GM23338 (cell line): ENCODE measurements around the gene MXRA8. TPM values are rescaled to one million over a fixed set of nuclear protein-coding genes. Genes with fewer than 3 reads are reported as not detected.

Experiments used
- ATAC-seq: fragments of 200-7000 bp; cut with Tn5 transposase; 3 replicates; pipeline ENCODE4 v1.9.1; 2020
- DNase-seq: peaks from one replicate; pipeline ENCODE4 v3.0.0-alpha.2; 2015; ENCODE audit warnings: low spot score
- H2AFZ ChIP-seq: fragments of 200-600 bp; sonication (generic); 2 replicates; pipeline ENCODE4 v1.8.0; 2016; ENCODE audit warnings: antibody characterized with exemption, mild to moderate bottlenecking, moderate library complexity
- H3F3A ChIP-seq: fragments of 200-600 bp; sonication (generic); replicated peaks from 2 replicates; pipeline ENCODE4 v1.8.0; 2017; ENCODE audit warnings: antibody characterized with exemption, mixed run types, low read depth
- H3K27ac ChIP-seq: fragments of 200-600 bp; sonication (generic); 2 replicates; pipeline ENCODE4 v1.6.1; 2016; ENCODE audit warnings: low read depth
- H3K27me3 ChIP-seq: fragments of 200-600 bp; sonication (generic); 2 replicates; pipeline ENCODE4 v1.8.0; 2016; ENCODE audit warnings: mild to moderate bottlenecking, mixed run types, moderate library complexity; ENCODE audit not compliant: insufficient read depth
- H3K36me3 ChIP-seq: fragments of 200-600 bp; sonication (generic); 2 replicates; pipeline ENCODE4 v1.8.0; 2016; ENCODE audit warnings: mild to moderate bottlenecking; ENCODE audit not compliant: insufficient read depth
- H3K4me1 ChIP-seq: fragments of 200-600 bp; sonication (generic); 2 replicates; pipeline ENCODE4 v1.8.0; 2016; ENCODE audit warnings: mild to moderate bottlenecking, moderate library complexity; ENCODE audit not compliant: insufficient read depth
- H3K4me2 ChIP-seq: fragments of 200-600 bp; sonication (generic); 2 replicates; pipeline ENCODE4 v1.7.1; 2017; ENCODE audit warnings: mixed run types
- H3K4me3 ChIP-seq: fragments of 200-600 bp; sonication (generic); 2 replicates; pipeline ENCODE4 v1.6.1; 2016; ENCODE audit warnings: mixed run types
- H3K79me2 ChIP-seq: fragments of 200-600 bp; sonication (generic); replicated peaks from 2 replicates; pipeline ENCODE4 v1.8.0; 2017; ENCODE audit warnings: mild to moderate bottlenecking; ENCODE audit not compliant: insufficient read depth
- H3K9me2 ChIP-seq: fragments of 200-600 bp; sonication (generic); 2 replicates; pipeline ENCODE4 v1.8.0; 2017; ENCODE audit not compliant: insufficient read depth
- H4K20me1 ChIP-seq: fragments of 200-600 bp; sonication (generic); replicated peaks from 2 replicates; pipeline ENCODE4 v1.8.0; 2017; ENCODE audit warnings: mild to moderate bottlenecking; ENCODE audit not compliant: insufficient read depth
- H3K27ac Mint-ChIP-seq: 2 replicates; pipeline ENCODE4 v1.8.0; 2020; ENCODE audit warnings: inconsistent platforms, mild to moderate bottlenecking, moderate library complexity, mixed read lengths
- H3K27me3 Mint-ChIP-seq: 3 replicates; pipeline ENCODE4 v1.8.0; 2022; ENCODE audit warnings: low read depth, mild to moderate bottlenecking, moderate library complexity, mixed read lengths, inconsistent platforms; ENCODE audit not compliant: insufficient read depth, poor library complexity
- H3K36me3 Mint-ChIP-seq: 3 replicates; pipeline ENCODE4 v1.8.0; 2021; ENCODE audit warnings: low read depth, mild to moderate bottlenecking, inconsistent platforms, moderate library complexity, mixed read lengths
- H3K4me1 Mint-ChIP-seq: 3 replicates; pipeline ENCODE4 v1.8.0; 2020; ENCODE audit warnings: mild to moderate bottlenecking, inconsistent platforms, mixed read lengths
- H3K4me3 Mint-ChIP-seq: 3 replicates; pipeline ENCODE4 v1.8.0; 2021; ENCODE audit warnings: moderate library complexity, mild to moderate bottlenecking, inconsistent platforms, mixed read lengths
- H3K9me3 Mint-ChIP-seq: 3 replicates; pipeline ENCODE4 v1.8.0; 2020; ENCODE audit warnings: moderate library complexity, mild to moderate bottlenecking, inconsistent platforms, mixed read lengths
- CTCF ChIP-seq, 2 experiments: fragments of 200-600 bp in 1 of 2; sonication (generic) in 1 of 2; conservative IDR thresholded peaks; 2 replicates each; pipeline versions ENCODE4 v1.5.1 to v1.6.1; 2016 to 2017; ENCODE audit warnings: antibody characterized with exemption in 2 of 2, low read depth in 2 of 2, mild to moderate bottlenecking in 2 of 2, moderate library complexity in 1 of 2
- ETS1 ChIP-seq: IDR thresholded peaks from 2 replicates; pipeline ENCODE4 v1.6.1; 2016; ENCODE audit warnings: antibody characterized with exemption
- EZH2phosphoT487 ChIP-seq: fragments of 200-600 bp; sonication (generic); IDR thresholded peaks from one replicate; pipeline ENCODE4 v1.8.1; 2018; ENCODE audit warnings: antibody characterized with exemption; ENCODE audit not compliant: unreplicated experiment
- JUNB ChIP-seq: IDR thresholded peaks from one replicate; pipeline ENCODE4 v1.6.1; 2016; ENCODE audit warnings: antibody characterized with exemption; ENCODE audit not compliant: unreplicated experiment
- NANOG ChIP-seq: IDR thresholded peaks from 2 replicates; pipeline ENCODE4 v1.6.1; 2016; ENCODE audit warnings: antibody characterized with exemption, borderline replicate concordance
- POLR2AphosphoS5 ChIP-seq: IDR thresholded peaks from 2 replicates; pipeline ENCODE4 v1.6.1; 2016; ENCODE audit warnings: antibody characterized with exemption, low read depth
- REST ChIP-seq: IDR thresholded peaks from one replicate; pipeline ENCODE4 v1.6.1; 2018; ENCODE audit warnings: antibody characterized with exemption; ENCODE audit not compliant: unreplicated experiment
- STAT1 ChIP-seq: IDR thresholded peaks from one replicate; pipeline ENCODE4 v1.6.1; 2016; ENCODE audit warnings: antibody characterized with exemption; ENCODE audit not compliant: unreplicated experiment
- ZNF114 ChIP-seq: fragments of 250-450 bp; sonication (Bioruptor Pico); IDR thresholded peaks from 2 replicates; pipeline ENCODE4 v1.5.0; 2020; ENCODE audit warnings: mild to moderate bottlenecking, moderate library complexity
- ZNF331 ChIP-seq: fragments of 250-450 bp; sonication (Bioruptor Pico); IDR thresholded peaks from 2 replicates; pipeline ENCODE4 v1.5.0; 2020; ENCODE audit warnings: low read depth, mild to moderate bottlenecking, moderate library complexity
- ZNF462 ChIP-seq: fragments of 250-450 bp; sonication (Bioruptor Pico); IDR thresholded peaks from 2 replicates; pipeline ENCODE4 v1.5.0; 2020; ENCODE audit warnings: mild to moderate bottlenecking, moderate library complexity
- polyA plus RNA-seq: library from polyadenylated mRNA; unstranded; fragments of >200 nt; fragmentation: Nextera tagmentation; extraction: Ambion mirVana; gene quantifications from 2 replicates; pipeline ENCODE4 v1.2.1, GENCODE V29; 2016
- total RNA-seq: library from RNA; depleted of rRNA; stranded (reverse); fragments of >200 nt; shearing (Covaris generic); gene quantifications from 2 replicates; pipeline ENCODE4 v1.2.3, GENCODE V29; 2014

MXRA8 gene
- total and polyA plus RNA-seq, 2 experiments from 2014 or later, result 9.1 to 17.2 TPM

GRCh38 chr1:1307261-1307922 is 51.0 kb downstream of the MXRA8 start:
- H3K27ac ChIP-seq, result no peak overlapping the region
- Mint-ChIP-seq H3K36me3 (peaks cover 6% of the 10 kb centered on the region), H3K9me3 (no peaks in the 10 kb centered on the region), H3K27me3 (peaks cover 20% of the 10 kb centered on the region), H3K4me3 (peak overlapping the region; percentile 80), H3K27ac (no peak overlapping the region), H3K4me1 (peaks cover 20% of the 10 kb centered on the region; the same call in 2 of the 3 replicates)
- H3F3A ChIP-seq, result peaks cover 8% of the 10 kb centered on the region; the same call in 1 of the 2 replicates
- H3K27me3 ChIP-seq, result no peaks in the 10 kb centered on the region
- no peaks in the 10 kb centered on the region; the same call in 1 of the 2 replicates for H4K20me1 ChIP-seq
- DNase-seq, result no peak
- peak overlapping the region; percentile 87 for H3K4me2 ChIP-seq
- no peak overlapping the region for H2AFZ ChIP-seq
- peaks cover 7% of the 10 kb centered on the region; the same call in 1 of the 2 replicates for H3K4me1 ChIP-seq
- peak overlapping the region; percentile 90 for H3K4me3 ChIP-seq
- TF ChIP-seq CTCF (conservative IDR thresholded peaks at IDR 0.05; ENCODE audit: low read depth in 2 of 2) (no peak), STAT1 (no peak), ZNF114 (CRISPR knock-in tag) (no peak), REST (no peak), ZNF462 (CRISPR knock-in tag) (no peak), ZNF331 (CRISPR knock-in tag) (no peak), POLR2AphosphoS5 (no peak), ETS1 (no peak), EZH2phosphoT487 (no peak), NANOG (no peak), JUNB (no peak)
- H3K79me2 ChIP-seq, result peaks cover 5% of the 10 kb centered on the region; the same call in 1 of the 2 replicates
- H3K36me3 ChIP-seq, result no peaks in the 10 kb centered on the region
- H3K9me2 ChIP-seq, result no peaks in the 10 kb centered on the region
- no peak for ATAC-seq
